ENCODE measurements around the gene ADPRHL1.

ADPRHL1 gene

GRCh38 chr13:113452942-113453901 lies at the start of gene ADPRHL1:
TSS of gene ADPRHL1 (minus strand) at chr13:113453488. CDS start at chr13:113453437, 51 bp downstream.
- no peak for DNase-seq

DNA sequence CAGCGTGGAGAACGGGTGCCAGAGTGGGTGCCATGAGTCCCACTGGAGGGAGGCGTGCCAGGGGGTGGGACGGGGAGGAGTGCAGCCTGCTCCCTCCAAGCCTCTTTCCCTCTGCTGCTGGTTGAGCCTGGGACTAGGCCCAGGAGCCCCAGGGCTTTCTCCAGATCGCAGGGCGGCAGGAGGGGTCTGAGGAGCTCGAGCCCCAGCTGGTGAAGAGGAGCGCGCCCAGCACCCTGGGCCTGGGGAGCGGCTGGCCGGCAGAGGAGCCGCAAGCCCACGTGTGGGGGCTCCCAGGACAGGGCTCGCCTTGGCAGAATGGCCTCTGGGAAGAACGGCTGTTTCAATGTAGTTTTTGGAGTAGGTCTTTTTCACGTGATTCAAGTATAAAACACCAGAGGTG lies 49.4 kb upstream of the ADPRHL1 start:
- DNase-seq: no peak

- no peak for DNase-seq
Measured at GRCh38 chr13:113500530-113501265, 47.4 kb upstream of the ADPRHL1 start.

- DNase-seq: peak in 1 of 2 donors; percentile 11
Measured at GRCh38 chr13:113499936-113500335, 46.6 kb upstream of the ADPRHL1 start.

- DNase-seq: no peak
Measured at GRCh38 chr13:113498905-113499304, 45.6 kb upstream of the ADPRHL1 start.

GRCh38 chr13:113497217-113497616 lies 43.9 kb upstream of the ADPRHL1 start:
- no peak for DNase-seq

GRCh38 chr13:113495494-113496210 lies 42.4 kb upstream of the ADPRHL1 start:
- no peak for DNase-seq

GRCh38 chr13:113493315-113493951 lies 40.1 kb upstream of the ADPRHL1 start:
- peak; percentile 69 to 73 for DNase-seq

DNA sequence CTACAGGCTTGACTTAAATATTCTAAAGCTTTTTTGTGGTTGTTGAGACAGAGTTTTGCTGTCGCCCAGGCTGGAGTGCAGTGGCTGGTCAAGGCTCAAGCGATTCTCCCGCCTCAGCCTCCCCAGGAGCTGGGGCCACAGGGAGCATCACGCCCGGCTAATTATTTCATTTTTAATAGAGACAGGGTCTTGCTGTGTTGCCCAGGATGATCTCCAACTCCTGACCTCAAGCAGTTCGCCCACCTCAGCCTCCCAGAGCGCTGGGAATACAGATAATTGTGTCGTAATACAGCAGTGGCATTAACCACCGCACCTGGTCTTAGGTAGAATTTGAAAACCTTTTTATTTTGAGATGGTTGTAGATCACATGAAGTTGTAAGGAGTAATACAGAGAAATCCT lies 38.7 kb upstream of the ADPRHL1 start:
- no peak for DNase-seq

DNA sequence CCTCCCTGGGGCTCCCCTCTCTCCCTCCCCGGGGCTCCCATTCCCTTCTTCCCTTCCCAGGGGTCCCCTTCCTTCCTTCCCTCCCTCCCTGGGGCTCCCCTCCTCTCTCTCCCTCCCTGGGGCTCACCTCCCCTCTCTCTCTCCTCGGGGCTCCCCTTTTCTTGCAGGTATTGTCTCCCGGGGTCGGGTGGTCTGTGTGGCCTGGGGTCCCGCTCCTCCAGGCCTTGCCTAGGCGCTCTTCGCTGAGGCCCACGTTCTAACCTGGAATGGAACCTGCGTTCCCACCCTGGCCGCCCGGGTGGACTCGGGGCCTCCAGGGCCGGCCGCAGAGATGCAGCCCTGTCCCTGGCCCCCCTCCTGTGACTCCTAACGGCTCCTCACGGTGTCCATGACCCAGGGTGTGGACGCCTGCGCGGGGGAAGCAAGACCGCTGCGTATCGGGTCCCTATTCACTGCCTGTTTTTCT lies 38.2 kb upstream of the ADPRHL1 start:
- peak; percentile 25 to 32 for DNase-seq

- DNase-seq: peak; percentile 80 to 82
Measured at GRCh38 chr13:113490496-113491417, 37.5 kb upstream of the ADPRHL1 start, which contains the start of gene DCUN1D2. TSS of gene DCUN1D2 (minus strand) at chr13:113490711. CDS start at chr13:113490669, 42 bp downstream.

DNA sequence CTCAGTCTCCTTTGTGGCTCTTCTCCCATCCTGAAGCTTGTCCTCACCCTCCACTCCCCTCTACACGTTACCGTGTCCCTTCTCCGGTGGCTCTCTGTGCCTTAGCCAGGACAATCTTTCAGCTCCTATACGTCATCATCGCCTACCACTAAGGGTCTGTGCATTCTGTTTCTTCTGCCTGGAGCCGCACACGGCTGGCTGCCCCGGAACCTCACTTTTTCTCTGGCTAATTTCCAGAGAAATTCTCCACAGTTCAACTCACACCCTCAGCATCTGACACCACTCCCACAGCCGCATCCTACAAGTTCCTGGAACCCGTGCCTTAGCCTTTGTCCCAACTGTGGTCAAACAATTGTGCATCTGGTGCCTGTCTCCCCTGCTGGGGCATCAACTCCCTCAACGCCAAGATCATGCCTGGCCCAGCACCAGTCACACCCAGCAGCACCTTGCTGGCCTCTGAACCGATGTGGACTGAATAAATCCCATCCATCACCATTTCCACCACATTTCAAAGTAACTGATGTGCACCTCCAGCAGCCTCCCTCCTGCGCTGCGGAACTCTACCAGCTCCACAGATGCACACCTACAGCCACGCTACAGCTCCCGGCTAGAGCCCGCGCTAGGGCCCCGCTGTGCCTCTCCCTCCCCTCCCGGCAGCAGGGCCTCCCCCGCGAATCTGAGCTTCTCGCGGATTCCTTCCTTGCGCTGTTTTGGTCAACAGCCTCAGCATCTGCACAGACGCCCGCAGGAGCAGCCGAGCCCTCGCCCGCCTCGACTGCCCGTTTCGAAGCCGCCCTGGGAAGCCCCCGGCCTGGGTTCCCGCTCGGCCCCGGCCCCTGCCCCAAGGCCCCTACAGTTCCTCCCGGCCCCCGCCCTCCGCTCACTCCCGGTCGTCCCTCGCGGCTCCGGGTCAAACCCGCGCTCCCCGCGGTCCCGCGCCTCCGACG lies 36.5 kb upstream of the ADPRHL1 start:
- peak in 1 of 2 donors; percentile 20 for DNase-seq

GRCh38 chr13:113489171-113489548 lies 35.9 kb upstream of the ADPRHL1 start:
- no peak for DNase-seq

DNA sequence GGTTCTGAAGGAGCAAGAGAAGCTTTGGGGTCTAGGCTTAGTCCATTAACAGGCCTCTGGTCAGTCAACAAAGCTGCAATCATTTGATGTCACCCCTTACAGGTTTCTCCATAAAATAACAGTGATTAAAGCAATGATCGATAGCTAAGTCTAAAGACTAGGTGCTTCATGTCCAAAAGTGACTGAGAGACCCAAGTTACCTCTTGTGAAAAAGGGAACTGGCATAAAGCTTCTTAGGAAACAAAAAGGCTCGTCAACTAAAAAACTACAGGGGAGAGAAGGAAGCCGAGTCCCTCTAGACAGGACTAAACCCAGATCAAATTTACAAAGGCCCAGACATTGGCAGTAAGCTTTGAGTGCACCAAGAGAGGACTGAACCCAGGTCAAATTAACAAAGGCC lies 35.0 kb upstream of the ADPRHL1 start:
- DNase-seq: no peak

- DNase-seq: no peak
Measured at GRCh38 chr13:113486698-113487097, 33.4 kb upstream of the ADPRHL1 start.

DNA sequence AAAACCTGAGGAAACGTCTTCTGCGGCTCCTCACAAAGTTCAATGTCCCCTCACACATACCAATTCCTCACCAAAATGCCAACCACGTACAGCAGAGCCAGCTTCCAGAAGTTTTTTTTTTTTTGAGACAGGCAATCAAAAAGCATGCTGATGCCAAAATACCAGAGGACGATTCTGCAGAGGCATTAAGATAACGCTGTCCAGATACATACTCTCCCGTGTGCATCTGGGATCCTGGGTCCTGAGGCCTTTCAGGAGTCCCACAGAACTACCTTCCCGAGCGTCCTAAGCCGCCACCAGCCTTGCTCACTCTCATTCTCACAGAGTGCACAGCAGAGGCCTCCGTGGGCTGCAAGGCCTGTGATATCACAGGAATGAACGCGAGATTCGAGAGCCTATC lies 32.3 kb upstream of the ADPRHL1 start:
- DNase-seq: no peak

GRCh38 chr13:113483504-113484293 lies 30.4 kb upstream of the ADPRHL1 start:
- no peak for DNase-seq

- DNase-seq: no peak
Measured at GRCh38 chr13:113483081-113483480, 29.8 kb upstream of the ADPRHL1 start.

- no peak for DNase-seq
Measured at GRCh38 chr13:113479179-113479578, 25.9 kb upstream of the ADPRHL1 start.
